PC-9 (cell line): ENCODE measurements around the gene XPO6. TPM values are rescaled to one million over a fixed set of nuclear protein-coding genes. Genes with fewer than 3 reads are reported as not detected.

Source experiments
- BruUV-seq: library from RNA; stranded (reverse); fragments of 400-500 nt; replicated peaks from 2 replicates; lab custom pipeline; 2021; lab: Mats Ljungman, UMichigan
- CTCF ChIA-PET: fragments of 300-600 bp; sonication (Branson Sonifier 250); formaldehyde crosslinking; loops from one replicate; lab custom pipeline; 2022; ENCODE audit warnings: antibody characterized with exemption; lab: Charles Lee
- POLR2A ChIA-PET: fragments of 300-600 bp; sonication (Branson Sonifier 250); formaldehyde crosslinking; loops from one replicate; lab custom pipeline; 2022; ENCODE audit warnings: antibody characterized with exemption; ENCODE audit not compliant: unreplicated experiment; lab: Charles Lee
- DNase-seq, 2 experiments: peaks; one replicate each; pipeline versions ENCODE4 v3.0.0 to v3.0.0-alpha.2; 2015 to 2022; ENCODE audit warnings: mixed read lengths in 1 of 2
- H2AFZ ChIP-seq: fragments of 200-600 bp; sonication (generic); 2 replicates; pipeline ENCODE4 v1.8.1; 2017; ENCODE audit warnings: antibody characterized with exemption
- H3F3A ChIP-seq: fragments of 200-600 bp; sonication (generic); 2 replicates; pipeline ENCODE4 v1.8.1; 2017; ENCODE audit warnings: antibody characterized with exemption, mild to moderate bottlenecking, low read depth; ENCODE audit not compliant: insufficient read depth
- H3K27ac ChIP-seq: fragments of 200-600 bp; sonication (generic); 2 replicates; pipeline ENCODE4 v1.6.1; 2016; ENCODE audit warnings: mixed run types
- H3K27me3 ChIP-seq: fragments of 200-600 bp; sonication (generic); 2 replicates; pipeline ENCODE4 v1.6.1; 2016; ENCODE audit warnings: low read depth, mixed run types; ENCODE audit not compliant: insufficient read depth
- H3K36me3 ChIP-seq: fragments of 200-600 bp; sonication (generic); 2 replicates; pipeline ENCODE4 v1.6.1; 2016; ENCODE audit warnings: low read depth, mixed run types
- H3K4me1 ChIP-seq: fragments of 200-600 bp; sonication (generic); replicated peaks from 2 replicates; pipeline ENCODE4 v1.6.1; 2016; ENCODE audit warnings: mixed run types; ENCODE audit not compliant: insufficient read depth
- H3K4me2 ChIP-seq: fragments of 200-600 bp; sonication (generic); 2 replicates; pipeline ENCODE4 v1.6.1; 2017; ENCODE audit warnings: mixed run types
- H3K4me3 ChIP-seq: fragments of 200-600 bp; sonication (generic); 2 replicates; pipeline ENCODE4 v1.6.1; 2016; ENCODE audit warnings: mixed run types
- H3K79me2 ChIP-seq: fragments of 200-600 bp; sonication (generic); 2 replicates; pipeline ENCODE4 v1.6.1; 2017; ENCODE audit warnings: low read depth, mixed run types
- H3K9me2 ChIP-seq: fragments of 200-600 bp; sonication (generic); 2 replicates; pipeline ENCODE4 v1.8.1; 2017; ENCODE audit warnings: mild to moderate bottlenecking; ENCODE audit not compliant: insufficient read depth
- H3K9me3 ChIP-seq: fragments of 200-600 bp; sonication (generic); 2 replicates; pipeline ENCODE4 v1.8.1; 2016; ENCODE audit warnings: low read depth; ENCODE audit not compliant: insufficient read depth
- H4K20me1 ChIP-seq: fragments of 200-600 bp; sonication (generic); 2 replicates; pipeline ENCODE4 v1.8.1; 2017; ENCODE audit not compliant: insufficient read depth
- CTCF ChIP-seq: fragments of 200-600 bp; sonication (generic); conservative IDR thresholded peaks from 2 replicates; pipeline ENCODE4 v1.6.1; 2017; ENCODE audit warnings: mixed run types, antibody characterized with exemption, mild to moderate bottlenecking, moderate library complexity
- EZH2 ChIP-seq: fragments of 200-600 bp; sonication (generic); IDR thresholded peaks from 2 replicates; pipeline ENCODE4 v1.8.0; 2017; ENCODE audit warnings: antibody characterized with exemption, low read depth
- intact Hi-C: fragments of 100-400 bp; cut with micrococcal nuclease; formaldehyde crosslinking; loops from one replicate; pipeline ENCODE4 v1.10.0; 2022; ENCODE audit not compliant: unreplicated experiment
- total RNA-seq: library from RNA; stranded (reverse); gene quantifications from 2 replicates; pipeline ENCODE4 v1.2.3, GENCODE V29; 2021

Gene XPO6
- total RNA-seq, 1 experiment from 2014 or later = 154 TPM

DNA sequence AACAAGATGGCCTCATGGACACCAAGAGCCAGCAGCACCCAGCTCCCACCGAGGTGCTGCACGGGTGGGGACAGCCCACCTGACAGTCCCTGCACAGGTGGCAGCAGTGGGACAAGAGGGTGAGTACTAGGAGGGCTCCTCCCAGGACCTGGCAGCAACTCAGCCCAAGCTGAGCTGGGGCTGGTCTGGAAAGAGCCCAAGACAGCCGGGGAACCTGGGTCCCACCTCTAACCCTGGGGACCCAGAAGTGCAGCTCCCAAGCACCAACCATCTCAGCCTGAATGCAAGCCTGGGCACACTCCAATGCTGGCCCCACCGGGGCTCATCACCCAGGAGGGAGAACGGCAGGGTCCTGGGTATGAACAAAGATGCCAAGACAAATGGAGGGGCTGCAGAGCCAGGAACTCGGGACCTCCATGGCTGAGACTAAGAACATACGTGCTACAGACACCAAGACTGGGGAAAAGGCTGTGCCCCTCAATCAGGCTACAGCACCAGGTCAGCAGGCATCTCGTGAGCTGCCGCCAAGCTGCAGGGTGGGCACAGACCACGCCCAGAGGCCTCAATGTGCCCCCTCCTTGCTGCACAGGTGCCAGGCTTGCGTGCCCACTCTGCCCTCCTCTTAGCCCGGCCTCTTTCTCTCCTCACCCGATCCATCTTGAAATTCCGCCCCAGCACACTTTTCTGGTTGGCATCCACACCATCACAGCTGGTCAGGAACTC is 110.8 kb downstream of the XPO6 start:
- H3K36me3 ChIP-seq = peaks cover 41% of the 10 kb centered on the region; the same call in 1 of the 2 replicates
- TF ChIP-seq CTCF (no peak), EZH2 (no peak)
- intact Hi-C loops = no loop called here
- no peaks in the 10 kb centered on the region; the same call in 1 of the 2 replicates for H4K20me1 ChIP-seq
- H3K4me1 ChIP-seq = no peaks in the 10 kb centered on the region
- H3K27ac ChIP-seq = no peak overlapping the region
- ChIA-PET CTCF (no interaction called here), POLR2A (no interaction called here)
- BruUV-seq = no TSS peak
- H3K9me2 ChIP-seq = no peaks in the 10 kb centered on the region
- no peak for DNase-seq
- no peaks in the 10 kb centered on the region for H3K27me3 ChIP-seq
- H2AFZ ChIP-seq = no peak overlapping the region
- H3K4me2 ChIP-seq = no peak overlapping the region
- no peak overlapping the region for H3K4me3 ChIP-seq
- 0 out of 2 replicates have a peak, but pooled peaks cover 6% of the 10 kb centered on the region for H3F3A ChIP-seq
- no peaks in the 10 kb centered on the region for H3K9me3 ChIP-seq
- no peaks in the 10 kb centered on the region for H3K79me2 ChIP-seq

DNA sequence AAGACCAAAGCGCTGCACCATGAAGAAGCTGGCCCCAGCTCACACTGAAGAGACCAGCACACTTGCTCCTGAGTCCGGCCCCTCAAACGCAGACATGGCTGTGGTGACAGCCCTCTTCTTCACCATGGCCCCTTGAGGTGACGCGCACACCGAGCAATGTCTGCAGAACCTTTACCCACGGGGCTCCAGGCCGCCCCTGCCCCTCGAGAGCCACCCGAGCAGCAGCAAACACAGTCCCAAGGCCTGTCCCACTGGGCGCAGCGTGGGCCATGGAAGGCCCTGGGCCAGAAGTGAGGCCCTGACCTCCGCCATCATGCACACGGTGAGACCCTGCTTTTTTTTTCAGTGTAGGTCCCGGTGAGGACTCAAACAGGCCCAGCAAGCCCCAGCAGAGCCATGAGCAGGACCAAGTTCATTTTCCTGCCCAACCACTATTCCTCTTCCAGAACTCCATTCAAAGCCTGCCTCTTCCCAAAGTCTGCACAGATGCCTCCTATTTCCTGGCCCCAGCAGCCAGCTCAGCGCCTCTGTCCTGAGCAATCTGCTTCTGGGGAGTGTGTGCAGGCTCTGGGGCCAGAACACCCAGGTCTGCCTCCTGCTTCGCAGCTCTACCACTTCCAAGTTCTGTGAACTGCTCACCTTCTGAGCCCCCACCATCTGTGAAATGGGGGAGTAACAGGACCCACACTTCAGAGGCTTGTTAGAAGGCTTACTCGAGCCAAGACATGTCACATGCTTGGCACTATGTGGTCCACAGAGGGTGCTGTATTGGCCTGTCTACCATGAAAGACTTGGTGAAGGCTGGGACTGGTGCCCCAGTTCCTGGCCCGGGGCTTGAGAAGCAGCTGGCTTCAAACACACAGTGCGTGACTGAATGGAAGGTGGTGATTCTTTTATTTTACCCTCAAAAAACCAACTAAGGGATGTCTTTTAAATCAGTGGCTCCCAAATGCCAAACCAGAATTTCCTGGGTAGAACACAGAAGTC is 112.5 kb downstream of the XPO6 start:
- intact Hi-C loops = no loop called here
- ChIA-PET CTCF (no interaction called here), POLR2A (no interaction called here)
- H3K4me1 ChIP-seq = no peaks in the 10 kb centered on the region
- no peak overlapping the region for H3K27ac ChIP-seq
- H3K27me3 ChIP-seq = no peaks in the 10 kb centered on the region
- no peak overlapping the region for H2AFZ ChIP-seq
- BruUV-seq = no TSS peak
- H3K36me3 ChIP-seq = peaks cover 31% of the 10 kb centered on the region; the same call in 1 of the 2 replicates
- H4K20me1 ChIP-seq = no peaks in the 10 kb centered on the region; the same call in 1 of the 2 replicates
- H3K9me2 ChIP-seq = no peaks in the 10 kb centered on the region
- no peak overlapping the region for H3K4me2 ChIP-seq
- DNase-seq = no peak
- no peak overlapping the region for H3K4me3 ChIP-seq
- TF ChIP-seq CTCF = no peak
- TF ChIP-seq EZH2 = no peak
- peaks cover 14% of the 10 kb centered on the region for H3F3A ChIP-seq
- no peaks in the 10 kb centered on the region for H3K9me3 ChIP-seq
- H3K79me2 ChIP-seq = no peaks in the 10 kb centered on the region

GRCh38 chr16:28098171-28098958 is 113.4 kb downstream of the XPO6 start:
- DNase-seq = no peak
- H3K9me3 ChIP-seq = no peaks in the 10 kb centered on the region
- no peak overlapping the region for H3K4me2 ChIP-seq
- 0 out of 2 replicates have a peak, but pooled peaks cover 24% of the 10 kb centered on the region for H3K36me3 ChIP-seq
- no peak overlapping the region for H3K27ac ChIP-seq
- H3K79me2 ChIP-seq = no peaks in the 10 kb centered on the region
- ChIA-PET CTCF (no interaction called here), POLR2A (no interaction called here)
- no TSS peak for BruUV-seq
- H3F3A ChIP-seq = peaks cover 20% of the 10 kb centered on the region
- H3K9me2 ChIP-seq = no peaks in the 10 kb centered on the region
- no peak overlapping the region for H3K4me3 ChIP-seq
- H2AFZ ChIP-seq = no peak overlapping the region
- peaks cover 5% of the 10 kb centered on the region for H3K4me1 ChIP-seq
- intact Hi-C loops = no loop called here
- H3K27me3 ChIP-seq = no peaks in the 10 kb centered on the region
- TF ChIP-seq EZH2 = no peak
- TF ChIP-seq CTCF = no peak
- no peaks in the 10 kb centered on the region; the same call in 1 of the 2 replicates for H4K20me1 ChIP-seq
